PC-9 (cell line): ENCODE results near the gene FCAMR.

Experiments
- CTCF ChIP-seq: fragments of 200-600 bp; sonication (generic); conservative IDR thresholded peaks from 2 replicates; pipeline ENCODE4 v1.6.1; 2017; ENCODE audit warnings: mixed run types, antibody characterized with exemption, mild to moderate bottlenecking, moderate library complexity
- EZH2 ChIP-seq: fragments of 200-600 bp; sonication (generic); IDR thresholded peaks from 2 replicates; pipeline ENCODE4 v1.8.0; 2017; ENCODE audit warnings: antibody characterized with exemption, low read depth

- TF ChIP-seq EZH2 (no peak), CTCF (no peak)
These were observed 21.1 kb downstream of the FCAMR start for GRCh38 chr1:206949208-206949607.
